ENCODE results near the gene PCDHGB3.

PCDHGB3 gene

GRCh38 chr5:141359790-141360426 lies 10.1 kb upstream of the PCDHGB3 start, which contains the start of gene PCDHGB2:
TSS of gene PCDHGB2 (plus strand) at chr5:141359994. CDS start at chr5:141360136, 142 bp downstream.
- Histone ChIP-seq H3K36me3 (ENCODE audit: control insufficient read depth, insufficient read depth, low read length) (no peaks in the 10 kb centered on the region), H3K9me3 (ENCODE audit: control insufficient read depth, low read length) (no peaks in the 10 kb centered on the region), H3K27ac (ENCODE audit: insufficient read depth, low read length, poor library complexity, severe bottlenecking) (no peak within 1 kb of the TSS), H3K4me3 (ENCODE audit: insufficient read depth, low read depth, low read length, poor library complexity, severe bottlenecking) (peak within 1 kb of the TSS; percentile 26), H3K4me1 (ENCODE audit: control insufficient read depth, insufficient read depth, low read length, poor library complexity, severe bottlenecking) (no peaks in the 10 kb centered on the region), H3K27me3 (replicated peaks; ENCODE audit: control insufficient read depth, insufficient read depth, low read length, poor library complexity, severe bottlenecking) (peaks cover 4% of the 10 kb centered on the region)
- DNase-seq: no peak

- no peaks in the 10 kb centered on the region for H3K9me3 ChIP-seq (ENCODE audit: control insufficient read depth, low read length)
- H3K27me3 ChIP-seq (replicated peaks; ENCODE audit: control insufficient read depth, insufficient read depth, low read length, poor library complexity, severe bottlenecking): peaks cover 10% of the 10 kb centered on the region
These were observed 9.4 kb upstream of the PCDHGB3 start for GRCh38 chr5:141360685-141361084.

GRCh38 chr5:141362719-141363118 lies 7.3 kb upstream of the PCDHGB3 start:
- Histone ChIP-seq H3K9me3 (ENCODE audit: control insufficient read depth, low read length) (no peaks in the 10 kb centered on the region), H3K36me3 (ENCODE audit: control insufficient read depth, insufficient read depth, low read length) (no peaks in the 10 kb centered on the region), H3K27me3 (replicated peaks; ENCODE audit: control insufficient read depth, insufficient read depth, low read length, poor library complexity, severe bottlenecking) (peaks cover 19% of the 10 kb centered on the region)

More at GRCh38 chr5:141360685-141361084, 9.4 kb upstream of the PCDHGB3 start:
- no peak overlapping the region for H3K27ac ChIP-seq (ENCODE audit: insufficient read depth, low read length, poor library complexity, severe bottlenecking)
- no peaks in the 10 kb centered on the region for H3K36me3 ChIP-seq (ENCODE audit: control insufficient read depth, insufficient read depth, low read length)
- no peak for DNase-seq
- no peaks in the 10 kb centered on the region for H3K4me1 ChIP-seq (ENCODE audit: control insufficient read depth, insufficient read depth, low read length, poor library complexity, severe bottlenecking)
- no peak overlapping the region for H3K4me3 ChIP-seq (ENCODE audit: insufficient read depth, low read depth, low read length, poor library complexity, severe bottlenecking)

DNA sequence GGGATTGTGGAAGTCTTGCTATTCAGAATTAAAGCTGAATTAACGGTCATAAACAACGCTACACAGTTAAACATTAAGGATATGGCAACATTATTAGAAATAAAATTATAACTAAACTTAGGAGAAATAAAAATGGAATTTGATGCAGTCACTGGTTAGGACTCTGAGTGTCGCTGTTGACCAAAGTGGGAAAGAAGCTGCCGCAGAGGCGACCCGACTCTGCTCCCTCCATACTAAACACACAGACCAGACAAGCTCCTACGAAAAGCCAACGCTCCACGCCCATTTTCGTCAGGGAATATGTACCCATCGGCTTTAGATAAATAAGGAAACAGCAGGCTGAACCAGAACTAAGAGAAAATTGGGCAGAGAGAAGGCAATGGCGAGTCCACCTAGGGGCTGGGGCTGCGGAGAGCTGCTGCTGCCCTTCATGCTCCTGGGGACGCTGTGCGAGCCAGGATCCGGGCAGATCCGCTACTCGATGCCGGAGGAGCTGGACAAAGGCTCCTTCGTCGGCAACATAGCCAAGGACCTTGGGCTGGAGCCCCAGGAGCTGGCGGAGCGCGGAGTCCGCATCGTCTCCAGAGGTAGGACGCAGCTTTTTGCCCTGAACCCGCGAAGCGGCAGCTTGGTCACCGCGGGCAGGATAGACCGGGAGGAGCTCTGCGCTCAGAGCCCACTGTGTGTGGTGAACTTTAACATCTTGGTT lies 5.9 kb upstream of the PCDHGB3 start, which contains the start of gene PCDHGA5:
Gene PCDHGA5, plus strand, starts transcription at position 211 of the 709 bp plus-strand sequence. Its CDS starts 169 bp downstream, at position 380.
- H3K4me1 ChIP-seq (ENCODE audit: control insufficient read depth, insufficient read depth, low read length, poor library complexity, severe bottlenecking): no peaks in the 10 kb centered on the region
- H3K27me3 ChIP-seq (replicated peaks; ENCODE audit: control insufficient read depth, insufficient read depth, low read length, poor library complexity, severe bottlenecking): peaks cover 19% of the 10 kb centered on the region
- no peak within 1 kb of the TSS for H3K27ac ChIP-seq (ENCODE audit: insufficient read depth, low read length, poor library complexity, severe bottlenecking)
- DNase-seq: no peak
- H3K9me3 ChIP-seq (ENCODE audit: control insufficient read depth, low read length): no peaks in the 10 kb centered on the region
- H3K36me3 ChIP-seq (ENCODE audit: control insufficient read depth, insufficient read depth, low read length): no peaks in the 10 kb centered on the region
- no peak within 1 kb of the TSS for H3K4me3 ChIP-seq (ENCODE audit: insufficient read depth, low read depth, low read length, poor library complexity, severe bottlenecking)

More at GRCh38 chr5:141362719-141363118, 7.3 kb upstream of the PCDHGB3 start:
- Histone ChIP-seq H3K27ac (ENCODE audit: insufficient read depth, low read length, poor library complexity, severe bottlenecking) (no peak overlapping the region), H3K4me3 (ENCODE audit: insufficient read depth, low read depth, low read length, poor library complexity, severe bottlenecking) (no peak overlapping the region), H3K4me1 (ENCODE audit: control insufficient read depth, insufficient read depth, low read length, poor library complexity, severe bottlenecking) (no peaks in the 10 kb centered on the region)
- no peak for DNase-seq

DNA sequence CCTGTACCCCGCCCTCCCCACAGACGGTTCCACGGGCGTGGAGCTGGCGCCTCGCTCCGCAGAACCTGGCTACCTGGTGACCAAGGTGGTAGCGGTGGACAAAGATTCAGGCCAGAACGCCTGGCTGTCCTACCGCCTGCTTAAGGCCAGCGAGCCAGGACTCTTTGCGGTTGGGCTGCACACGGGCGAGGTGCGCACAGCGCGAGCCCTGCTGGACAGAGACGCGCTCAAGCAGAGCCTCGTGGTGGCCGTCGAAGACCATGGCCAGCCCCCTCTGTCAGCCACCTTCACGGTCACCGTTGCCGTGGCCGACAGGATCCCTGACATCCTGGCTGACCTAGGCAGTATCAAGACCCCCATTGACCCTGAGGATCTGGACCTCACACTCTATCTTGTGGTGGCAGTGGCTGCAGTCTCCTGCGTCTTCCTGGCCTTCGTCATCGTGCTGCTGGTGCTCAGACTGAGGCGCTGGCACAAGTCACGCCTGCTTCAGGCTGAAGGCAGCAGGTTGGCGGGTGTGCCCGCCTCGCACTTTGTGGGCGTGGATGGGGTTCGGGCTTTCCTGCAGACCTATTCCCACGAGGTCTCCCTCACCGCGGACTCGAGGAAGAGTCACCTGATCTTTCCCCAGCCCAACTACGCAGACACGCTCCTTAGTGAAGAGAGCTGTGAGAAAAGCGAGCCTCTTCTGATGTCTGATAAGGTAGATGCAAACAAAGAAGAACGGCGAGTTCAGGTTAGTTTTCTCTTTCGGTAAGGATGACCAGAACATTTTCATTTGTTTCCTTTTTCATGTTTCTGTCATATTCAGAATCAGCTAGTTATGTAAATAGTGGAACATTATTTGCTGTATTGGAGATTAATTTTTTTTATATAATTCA lies 3.8 kb upstream of the PCDHGB3 start:
- H3K9me3 ChIP-seq (ENCODE audit: control insufficient read depth, low read length): no peaks in the 10 kb centered on the region
- no peak overlapping the region for H3K4me3 ChIP-seq (ENCODE audit: insufficient read depth, low read depth, low read length, poor library complexity, severe bottlenecking)
- no peaks in the 10 kb centered on the region for H3K36me3 ChIP-seq (ENCODE audit: control insufficient read depth, insufficient read depth, low read length)
- no peaks in the 10 kb centered on the region for H3K4me1 ChIP-seq (ENCODE audit: control insufficient read depth, insufficient read depth, low read length, poor library complexity, severe bottlenecking)
- DNase-seq: no peak
- peaks cover 23% of the 10 kb centered on the region for H3K27me3 ChIP-seq (replicated peaks; ENCODE audit: control insufficient read depth, insufficient read depth, low read length, poor library complexity, severe bottlenecking)
- H3K27ac ChIP-seq (ENCODE audit: insufficient read depth, low read length, poor library complexity, severe bottlenecking): no peak overlapping the region

DNA sequence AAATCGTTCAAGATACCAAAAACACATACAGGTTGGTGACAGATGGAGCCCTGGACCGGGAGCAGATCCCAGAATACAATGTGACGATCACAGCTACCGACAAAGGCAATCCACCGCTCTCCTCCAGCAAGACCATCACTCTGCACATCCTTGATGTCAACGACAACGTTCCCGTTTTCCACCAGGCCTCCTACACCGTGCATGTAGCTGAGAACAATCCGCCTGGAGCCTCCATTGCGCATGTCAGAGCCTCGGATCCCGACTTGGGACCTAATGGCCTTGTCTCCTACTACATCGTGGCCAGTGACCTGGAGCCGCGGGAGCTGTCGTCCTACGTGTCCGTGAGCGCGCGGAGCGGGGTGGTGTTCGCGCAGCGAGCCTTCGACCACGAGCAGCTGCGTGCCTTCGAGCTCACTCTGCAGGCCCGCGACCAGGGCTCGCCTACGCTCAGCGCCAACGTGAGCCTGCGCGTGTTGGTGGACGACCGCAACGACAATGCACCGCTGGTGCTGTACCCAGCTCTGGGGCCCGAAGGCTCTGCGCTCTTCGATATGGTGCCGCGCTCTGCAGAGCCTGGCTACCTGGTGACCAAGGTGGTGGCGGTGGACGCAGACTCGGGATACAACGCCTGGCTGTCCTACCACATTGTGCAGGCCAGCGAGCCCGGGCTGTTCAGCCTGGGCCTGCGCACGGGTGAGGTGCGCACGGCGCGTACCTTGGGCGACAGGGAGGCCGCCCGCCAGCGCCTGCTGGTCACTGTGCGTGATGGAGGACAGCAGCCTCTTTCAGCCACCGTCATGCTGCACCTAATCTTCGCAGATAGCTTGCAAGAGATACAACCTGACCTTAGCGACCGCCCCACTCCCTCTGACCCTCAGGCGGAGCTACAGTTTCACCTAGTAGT lies 1.8 kb downstream of the PCDHGB3 start:
- Histone ChIP-seq H3K27ac (ENCODE audit: insufficient read depth, low read length, poor library complexity, severe bottlenecking) (no peak overlapping the region), H3K36me3 (ENCODE audit: control insufficient read depth, insufficient read depth, low read length) (no peaks in the 10 kb centered on the region), H3K4me1 (ENCODE audit: control insufficient read depth, insufficient read depth, low read length, poor library complexity, severe bottlenecking) (no peaks in the 10 kb centered on the region), H3K4me3 (ENCODE audit: insufficient read depth, low read depth, low read length, poor library complexity, severe bottlenecking) (no peak overlapping the region), H3K9me3 (ENCODE audit: control insufficient read depth, low read length) (peaks cover 5% of the 10 kb centered on the region), H3K27me3 (replicated peaks; ENCODE audit: control insufficient read depth, insufficient read depth, low read length, poor library complexity, severe bottlenecking) (peaks cover 7% of the 10 kb centered on the region)
- DNase-seq: no peak

GRCh38 chr5:141373673-141374317 lies 3.8 kb downstream of the PCDHGB3 start, which contains the start of gene PCDHGA6:
TSS of gene PCDHGA6 (plus strand) at chr5:141373891. CDS start at chr5:141374084, 193 bp downstream.
- DNase-seq: no peak
- Histone ChIP-seq H3K9me3 (ENCODE audit: control insufficient read depth, low read length) (peaks cover 5% of the 10 kb centered on the region), H3K4me3 (ENCODE audit: insufficient read depth, low read depth, low read length, poor library complexity, severe bottlenecking) (no peak within 1 kb of the TSS), H3K27ac (ENCODE audit: insufficient read depth, low read length, poor library complexity, severe bottlenecking) (no peak within 1 kb of the TSS), H3K36me3 (ENCODE audit: control insufficient read depth, insufficient read depth, low read length) (no peaks in the 10 kb centered on the region), H3K27me3 (replicated peaks; ENCODE audit: control insufficient read depth, insufficient read depth, low read length, poor library complexity, severe bottlenecking) (peaks cover 6% of the 10 kb centered on the region), H3K4me1 (ENCODE audit: control insufficient read depth, insufficient read depth, low read length, poor library complexity, severe bottlenecking) (no peaks in the 10 kb centered on the region)

GRCh38 chr5:141374627-141375026 lies 4.6 kb downstream of the PCDHGB3 start:
- Histone ChIP-seq H3K9me3 (ENCODE audit: control insufficient read depth, low read length) (peaks cover 5% of the 10 kb centered on the region), H3K27ac (ENCODE audit: insufficient read depth, low read length, poor library complexity, severe bottlenecking) (no peak overlapping the region), H3K36me3 (ENCODE audit: control insufficient read depth, insufficient read depth, low read length) (no peaks in the 10 kb centered on the region), H3K4me3 (ENCODE audit: insufficient read depth, low read depth, low read length, poor library complexity, severe bottlenecking) (no peak overlapping the region), H3K4me1 (ENCODE audit: control insufficient read depth, insufficient read depth, low read length, poor library complexity, severe bottlenecking) (no peaks in the 10 kb centered on the region), H3K27me3 (replicated peaks; ENCODE audit: control insufficient read depth, insufficient read depth, low read length, poor library complexity, severe bottlenecking) (peaks cover 3% of the 10 kb centered on the region)
- DNase-seq: no peak
